HG03064 (cell line): ENCODE data around the gene KRTAP27-1.

Experiments
- ATAC-seq: cut with Tn5 transposase; IDR thresholded peaks from one replicate; pipeline ENCODE4 v1.9.1; 2021; ENCODE audit warnings: low read depth; ENCODE audit not compliant: unreplicated experiment

Gene KRTAP27-1

GRCh38 chr21:30305136-30305535 lies 32.4 kb downstream of the KRTAP27-1 start:
- no peak for ATAC-seq

- no peak for ATAC-seq
These were observed 48.3 kb downstream of the KRTAP27-1 start, which contains the start of gene KRTAP25-1 for GRCh38 chr21:30289215-30289614. Gene KRTAP25-1, minus strand, starts transcription at chr21:30289514. Its CDS starts 24 bp downstream, at chr21:30289490.
